IPS-18c (cell line): ENCODE measurements around the gene COPG2.
"Not testable (repeated sequence)": the region's sequence is repeated elsewhere in the genome, so short reads cannot be mapped to it uniquely, and the experiment has no call there.

ENCODE experiments used
- H3K4me3 ChIP-seq: 2 replicates; pipeline ENCODE4 v1.7.0; 2013; ENCODE audit warnings: low read depth, mild to moderate bottlenecking, low read length, moderate library complexity; ENCODE audit not compliant: insufficient read depth
- H3K9me3 ChIP-seq: one replicate; pipeline ENCODE4 v1.6.1; 2013; ENCODE audit warnings: mild to moderate bottlenecking, low read length, moderate library complexity; ENCODE audit not compliant: control insufficient read depth, insufficient read depth

The COPG2 gene, protein sequence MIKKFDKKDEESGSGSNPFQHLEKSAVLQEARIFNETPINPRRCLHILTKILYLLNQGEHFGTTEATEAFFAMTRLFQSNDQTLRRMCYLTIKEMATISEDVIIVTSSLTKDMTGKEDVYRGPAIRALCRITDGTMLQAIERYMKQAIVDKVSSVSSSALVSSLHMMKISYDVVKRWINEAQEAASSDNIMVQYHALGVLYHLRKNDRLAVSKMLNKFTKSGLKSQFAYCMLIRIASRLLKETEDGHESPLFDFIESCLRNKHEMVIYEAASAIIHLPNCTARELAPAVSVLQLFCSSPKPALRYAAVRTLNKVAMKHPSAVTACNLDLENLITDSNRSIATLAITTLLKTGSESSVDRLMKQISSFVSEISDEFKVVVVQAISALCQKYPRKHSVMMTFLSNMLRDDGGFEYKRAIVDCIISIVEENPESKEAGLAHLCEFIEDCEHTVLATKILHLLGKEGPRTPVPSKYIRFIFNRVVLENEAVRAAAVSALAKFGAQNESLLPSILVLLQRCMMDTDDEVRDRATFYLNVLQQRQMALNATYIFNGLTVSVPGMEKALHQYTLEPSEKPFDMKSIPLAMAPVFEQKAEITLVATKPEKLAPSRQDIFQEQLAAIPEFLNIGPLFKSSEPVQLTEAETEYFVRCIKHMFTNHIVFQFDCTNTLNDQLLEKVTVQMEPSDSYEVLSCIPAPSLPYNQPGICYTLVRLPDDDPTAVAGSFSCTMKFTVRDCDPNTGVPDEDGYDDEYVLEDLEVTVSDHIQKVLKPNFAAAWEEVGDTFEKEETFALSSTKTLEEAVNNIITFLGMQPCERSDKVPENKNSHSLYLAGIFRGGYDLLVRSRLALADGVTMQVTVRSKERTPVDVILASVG

DNA sequence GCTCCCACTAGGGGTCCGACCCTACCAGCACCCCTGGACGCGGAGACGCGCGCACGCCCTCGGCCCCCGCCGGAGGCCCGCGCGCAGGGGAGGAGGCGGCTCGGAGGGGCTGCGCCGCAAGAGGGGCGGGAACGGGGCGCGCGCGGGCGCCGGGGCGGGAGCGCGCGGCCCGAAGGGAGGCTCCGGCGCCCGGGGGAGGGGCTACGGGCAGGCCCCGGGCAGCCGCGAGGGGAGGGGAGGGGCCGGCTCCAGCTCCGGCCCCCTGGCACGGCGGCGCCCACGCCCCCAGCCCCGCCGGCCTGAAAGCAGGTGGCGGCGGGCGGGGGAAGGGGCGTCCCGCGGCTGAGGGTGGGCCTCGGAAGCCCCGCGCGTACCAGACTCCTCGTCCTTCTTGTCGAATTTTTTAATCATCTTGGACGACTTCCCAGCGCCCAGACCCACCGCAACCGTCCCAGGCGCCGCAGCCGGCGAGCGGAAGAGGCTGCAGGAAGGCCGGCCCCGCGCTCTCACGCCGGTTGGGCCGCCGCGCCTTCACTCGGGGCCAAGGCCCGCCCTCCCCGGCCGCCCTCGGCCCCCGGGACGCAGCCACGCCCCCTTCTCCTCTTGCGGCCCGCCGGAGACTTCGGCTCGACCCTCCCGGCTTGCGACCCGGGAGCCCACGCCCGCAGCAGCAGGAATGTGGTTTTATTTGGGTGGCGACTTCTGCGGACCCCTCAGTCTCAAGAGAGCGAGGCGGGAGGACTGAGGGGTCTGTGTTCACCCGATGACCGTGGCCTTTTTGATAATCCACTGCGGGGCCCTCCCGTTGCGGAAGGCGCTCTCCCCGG lies at the start of gene COPG2:
TSS of gene COPG2 (minus strand) at position 491 of the 827 bp plus-strand sequence. CDS start at position 411, 80 bp downstream.
- Histone ChIP-seq H3K9me3 (no peaks in the 10 kb centered on the region), H3K4me3 (peak within 1 kb of the TSS; percentile 84)

DNA sequence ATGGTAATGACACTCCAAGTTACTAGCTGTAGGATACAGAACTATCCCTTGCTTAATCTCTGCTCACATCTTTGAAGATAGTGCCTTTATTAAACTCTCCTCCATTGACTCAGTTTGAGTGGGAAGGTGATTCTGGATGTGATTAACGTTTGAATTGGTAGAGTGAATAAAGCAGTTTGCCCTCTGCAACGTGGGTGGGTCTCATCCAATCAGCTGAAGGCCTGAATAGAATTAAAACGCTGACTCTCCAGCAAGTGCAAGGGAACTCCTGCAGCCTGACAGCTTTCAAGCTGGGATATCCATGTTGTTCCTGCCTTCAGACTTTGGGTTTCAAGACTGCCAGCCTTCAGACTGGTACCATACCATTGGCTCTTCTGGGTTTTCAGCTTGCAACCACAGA lies 43.9 kb upstream of the COPG2 start:
- no peaks in the 10 kb centered on the region for H3K9me3 ChIP-seq
- H3K4me3 ChIP-seq: no peak overlapping the region

DNA sequence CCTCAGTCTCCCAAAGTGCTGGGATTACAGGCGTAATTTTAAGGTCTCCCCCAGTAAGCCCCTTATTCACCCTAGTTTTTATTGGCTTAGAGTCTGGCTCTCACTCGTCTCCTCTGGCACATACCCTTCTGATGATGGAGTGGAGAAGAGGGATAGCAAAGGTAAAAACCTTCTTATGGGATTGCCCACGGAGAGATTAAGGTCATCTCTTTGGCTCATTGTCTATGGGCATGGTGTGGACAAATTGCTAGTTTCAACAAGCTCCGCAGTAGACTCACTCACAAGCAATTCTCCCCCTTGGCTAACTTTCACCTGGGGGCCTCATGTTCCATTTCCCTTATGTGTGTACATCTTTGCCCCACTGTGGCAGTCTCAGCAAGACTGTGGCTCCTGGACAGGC lies 40.2 kb upstream of the COPG2 start:
- Histone ChIP-seq H3K4me3 (no peak overlapping the region; the same call in 1 of the 2 replicates), H3K9me3 (no peaks in the 10 kb centered on the region)

DNA sequence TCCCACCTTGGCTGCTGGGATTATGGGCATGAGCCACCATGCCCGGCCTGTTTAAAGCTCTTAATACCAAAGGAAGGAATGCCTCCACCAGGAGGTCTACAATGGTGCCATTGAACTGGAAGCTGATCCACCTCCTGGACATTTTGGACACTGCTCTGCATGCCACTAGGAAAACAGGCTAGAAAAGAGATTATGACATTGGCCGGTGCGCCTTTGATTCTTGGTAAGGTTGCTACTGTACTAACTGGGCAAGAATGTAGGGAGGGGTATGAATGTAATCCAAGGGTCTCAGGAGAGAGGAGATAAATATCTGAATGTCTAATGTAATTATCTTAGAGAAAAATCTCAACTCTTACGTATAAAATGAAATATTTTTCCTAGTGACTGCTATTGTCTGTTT lies 39.5 kb upstream of the COPG2 start:
- H3K9me3 ChIP-seq: no peaks in the 10 kb centered on the region
- no peak overlapping the region for H3K4me3 ChIP-seq

DNA sequence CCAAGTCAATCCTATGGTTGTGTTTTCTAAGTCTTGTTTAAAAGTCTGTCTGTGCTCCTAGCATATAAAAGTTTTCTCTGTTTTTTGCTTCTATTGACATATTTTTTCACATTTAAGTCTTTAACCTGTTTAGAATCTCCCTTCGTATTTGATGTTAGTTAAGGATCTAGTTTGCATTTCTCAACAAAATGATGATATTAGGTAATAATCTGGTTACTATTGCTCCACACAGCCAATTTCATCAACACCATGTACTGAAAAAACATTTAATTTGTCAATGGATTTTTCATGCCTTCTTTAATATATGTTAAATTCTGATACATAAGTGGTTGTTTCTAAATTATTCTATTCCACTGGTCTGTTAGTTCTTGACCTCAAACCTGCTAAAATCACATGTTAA lies 35.3 kb upstream of the COPG2 start:
- no peak overlapping the region for H3K4me3 ChIP-seq
- no peaks in the 10 kb centered on the region for H3K9me3 ChIP-seq

DNA sequence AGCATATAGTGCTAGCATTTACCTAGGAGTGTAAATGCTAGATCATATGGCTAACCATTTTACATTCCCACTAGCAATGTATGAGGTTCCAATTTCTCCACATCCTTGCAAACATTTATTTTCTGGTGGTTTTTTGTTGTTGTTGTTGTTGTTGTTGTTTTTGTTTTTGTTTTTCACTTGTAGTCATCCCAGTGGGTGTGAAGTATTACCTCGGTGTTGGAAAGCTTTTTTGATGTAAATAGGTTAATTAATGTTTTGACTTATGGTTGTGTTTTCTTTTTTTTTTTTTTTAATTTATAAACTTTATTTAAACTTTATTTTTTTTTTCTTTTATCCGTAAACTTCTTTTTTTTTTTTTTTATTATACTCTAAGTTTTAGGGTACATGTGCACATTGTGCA lies 33.1 kb upstream of the COPG2 start:
- Histone ChIP-seq H3K9me3 (no peaks in the 10 kb centered on the region), H3K4me3 (no peak overlapping the region)

DNA sequence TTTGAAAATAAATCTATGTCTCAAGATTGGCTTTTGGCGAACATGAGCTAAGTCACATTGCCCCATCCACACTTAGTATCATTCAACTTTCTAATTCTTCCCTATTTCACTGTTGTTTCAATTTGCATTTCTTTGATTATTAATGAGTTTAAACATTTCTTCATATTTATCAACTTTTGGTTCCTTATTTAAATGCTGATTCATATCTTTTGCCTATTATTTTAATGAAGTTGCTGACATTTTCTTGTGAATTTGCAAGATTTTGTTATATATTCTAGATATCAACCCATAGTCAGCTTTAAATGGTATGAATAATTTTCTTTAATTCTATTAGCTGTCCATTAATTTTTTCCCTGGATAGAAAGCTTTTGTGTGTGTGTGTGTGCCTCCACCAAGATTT lies 32.2 kb upstream of the COPG2 start:
- H3K4me3 ChIP-seq: no peak overlapping the region
- no peaks in the 10 kb centered on the region for H3K9me3 ChIP-seq

DNA sequence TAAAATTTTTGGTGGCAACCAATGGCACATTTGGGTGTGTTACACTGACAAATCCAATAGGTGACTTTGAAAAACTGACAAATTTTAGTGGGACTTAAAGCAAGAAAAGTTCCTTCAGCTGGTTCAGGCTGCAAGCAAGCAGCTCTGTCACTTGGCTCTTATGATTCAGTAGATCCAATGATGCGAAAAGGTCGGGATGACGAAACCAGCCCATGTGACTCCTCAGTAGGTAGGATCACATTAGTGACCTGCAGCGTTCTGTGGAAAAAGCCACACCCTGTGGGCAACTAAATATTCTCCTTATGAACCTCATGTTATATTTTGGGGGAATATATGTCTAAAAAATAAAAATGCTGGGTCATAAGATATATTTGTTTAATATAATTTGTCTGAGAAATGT lies 31.1 kb upstream of the COPG2 start:
- Histone ChIP-seq H3K4me3 (no peak overlapping the region), H3K9me3 (no peaks in the 10 kb centered on the region)

DNA sequence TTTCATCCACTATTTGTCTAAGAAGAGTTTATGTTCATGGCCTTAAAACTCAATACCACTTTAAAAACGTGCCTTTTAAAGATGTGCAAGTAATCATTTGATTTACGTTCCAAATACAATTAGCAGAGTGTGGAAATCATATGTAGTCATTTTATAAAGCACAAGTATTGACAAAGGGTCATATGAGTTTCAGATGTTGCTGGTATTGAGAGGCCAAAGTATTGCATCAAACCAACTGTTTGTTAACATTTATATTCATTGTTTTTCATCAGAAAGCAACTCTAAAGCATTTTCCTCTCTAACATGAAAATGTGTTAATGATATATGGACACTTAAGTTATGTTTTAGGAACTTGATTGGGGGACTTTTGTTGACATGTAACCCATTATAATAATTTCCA lies 29.3 kb upstream of the COPG2 start:
- Histone ChIP-seq H3K4me3 (no peak overlapping the region), H3K9me3 (no peaks in the 10 kb centered on the region)

DNA sequence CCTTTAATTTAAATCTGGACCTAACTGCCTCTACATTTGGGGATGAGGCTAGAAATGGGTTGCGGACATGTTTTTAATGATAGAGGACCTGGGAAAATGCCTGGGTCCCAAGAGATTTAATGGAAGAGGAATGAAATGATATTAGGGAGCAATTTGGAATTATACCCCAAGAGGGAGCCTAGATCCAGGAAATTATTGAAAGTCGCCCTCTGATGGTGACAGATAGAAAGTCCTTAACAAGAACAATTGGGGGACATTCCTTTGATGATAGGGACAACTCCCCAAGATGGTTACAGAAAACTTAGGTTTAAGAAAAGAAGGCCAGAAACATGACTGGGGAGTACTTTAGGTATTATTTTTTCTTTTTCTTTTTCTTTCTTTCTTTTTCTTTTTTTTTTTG lies 27.3 kb upstream of the COPG2 start:
- no peaks in the 10 kb centered on the region for H3K9me3 ChIP-seq

DNA sequence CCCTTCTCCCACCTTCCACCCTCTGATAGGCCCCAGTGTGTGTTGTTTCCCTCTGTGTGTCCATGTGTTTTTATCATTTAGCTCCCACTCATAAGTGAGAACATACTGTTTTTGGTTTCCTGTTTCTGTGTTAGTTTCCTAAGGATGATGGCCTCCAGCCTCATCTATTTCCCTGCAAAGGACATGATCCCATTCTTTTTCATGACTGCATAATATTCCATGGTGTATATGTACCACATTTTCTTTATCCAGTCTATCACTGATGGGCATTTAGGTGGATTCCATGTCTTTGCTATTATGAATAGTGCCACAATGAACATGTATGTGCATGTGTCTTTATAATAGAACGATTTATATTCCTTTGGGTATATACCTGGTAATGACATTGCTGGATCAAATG lies 23.8 kb upstream of the COPG2 start:
- not testable (repeated sequence) for H3K4me3 ChIP-seq, H3K9me3 ChIP-seq

More for the DNA sequence above, 27.3 kb upstream of the COPG2 start:
- H3K4me3 ChIP-seq: no peak overlapping the region

DNA sequence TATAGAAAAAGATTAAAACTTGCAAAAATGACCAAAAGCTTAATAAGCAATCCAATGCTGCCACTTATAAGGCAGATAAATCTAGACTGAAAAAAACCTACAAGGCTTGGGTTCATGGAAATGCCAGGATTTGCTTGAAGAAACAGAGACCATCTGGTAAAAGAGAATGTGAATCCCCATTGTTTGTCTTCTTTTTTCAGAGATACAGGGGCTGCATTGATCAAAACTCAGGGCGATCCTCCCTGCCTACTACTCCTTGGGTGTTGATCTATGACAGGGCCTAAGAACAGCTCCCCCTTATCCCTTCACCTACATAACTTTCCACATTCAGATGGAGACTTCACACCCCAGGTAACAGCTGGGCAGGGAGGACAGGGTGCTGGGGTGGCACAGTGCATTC lies 21.1 kb upstream of the COPG2 start:
- no peak overlapping the region for H3K4me3 ChIP-seq
- no peaks in the 10 kb centered on the region for H3K9me3 ChIP-seq

DNA sequence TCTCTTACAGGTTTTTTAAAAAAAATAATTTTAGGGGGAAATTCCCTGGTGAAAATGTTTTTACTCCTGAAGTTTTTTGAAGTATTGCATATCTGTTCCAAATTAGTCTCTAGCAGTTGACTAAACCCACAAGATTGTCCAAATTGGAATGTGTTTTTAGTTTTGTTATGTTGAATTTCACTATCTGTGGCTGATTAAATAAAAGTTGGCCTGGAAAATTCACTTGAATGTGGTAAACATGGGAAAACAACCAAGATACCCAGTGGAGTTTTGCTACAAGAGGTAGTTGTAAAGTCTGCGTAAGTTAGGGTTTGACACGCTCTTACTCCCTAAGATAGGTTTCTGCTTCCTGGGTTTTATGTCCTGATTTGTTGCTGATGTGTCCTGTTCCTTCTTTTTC lies 14.5 kb upstream of the COPG2 start:
- Histone ChIP-seq H3K4me3 (no peak overlapping the region), H3K9me3 (no peaks in the 10 kb centered on the region)

DNA sequence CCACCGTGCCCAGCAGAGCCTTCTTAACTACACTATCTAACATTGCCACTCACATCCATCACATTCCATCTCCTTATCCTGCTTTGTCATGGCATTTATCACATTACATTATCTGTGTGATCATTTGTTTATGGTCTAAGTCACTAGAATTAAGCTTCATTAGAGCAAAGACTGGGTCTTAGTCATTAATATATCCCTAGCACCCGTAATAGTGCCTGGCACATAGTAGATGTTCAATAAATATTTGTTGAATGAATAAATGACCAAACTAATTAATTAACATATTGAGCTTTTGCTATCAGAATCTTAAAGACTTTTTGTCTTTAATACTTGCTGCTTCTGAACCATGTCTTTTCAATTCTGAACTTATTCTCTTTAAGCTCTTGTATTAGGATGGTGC lies 5.9 kb upstream of the COPG2 start:
- Histone ChIP-seq H3K4me3 (no peak overlapping the region), H3K9me3 (no peaks in the 10 kb centered on the region)

DNA sequence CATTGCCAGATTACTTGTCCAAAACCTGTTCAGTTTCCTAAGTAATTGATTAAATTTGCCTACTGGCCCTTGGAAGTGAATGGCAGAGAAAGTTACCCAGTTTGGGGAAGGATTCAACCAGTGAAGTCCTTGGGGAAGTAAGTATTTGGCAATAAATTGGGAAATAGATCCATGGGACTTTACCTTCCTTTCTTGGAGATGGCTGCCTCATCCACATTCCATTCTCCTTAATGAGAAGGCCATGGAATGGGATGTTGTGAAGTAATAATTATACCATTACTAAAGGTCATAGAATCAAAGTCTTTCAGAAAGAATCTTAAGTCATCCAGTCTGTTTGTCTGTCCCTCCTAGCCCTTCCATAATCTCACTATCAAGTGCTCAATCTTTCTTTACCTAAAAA lies 4.5 kb upstream of the COPG2 start:
- Histone ChIP-seq H3K9me3 (no peaks in the 10 kb centered on the region), H3K4me3 (no peak overlapping the region)

DNA sequence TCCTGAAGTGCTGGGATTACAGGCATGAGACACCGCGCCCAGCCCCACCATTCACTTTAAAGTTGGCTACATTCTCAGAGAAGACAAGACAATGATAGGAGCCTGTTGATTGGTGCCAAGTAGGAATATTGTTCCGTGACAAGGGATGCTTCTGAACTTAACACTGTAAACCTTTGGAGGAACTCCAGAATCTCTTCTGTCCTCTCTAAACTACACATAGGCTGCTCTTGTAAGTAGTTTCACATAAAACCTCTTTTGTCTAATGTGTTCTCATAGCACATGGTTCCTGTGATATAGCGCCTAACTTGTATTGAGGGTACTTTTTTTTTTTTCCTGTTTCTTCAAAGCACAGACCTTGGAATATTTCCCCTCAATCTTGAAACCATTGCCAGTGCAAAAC lies 3.6 kb upstream of the COPG2 start:
- Histone ChIP-seq H3K4me3 (no peak overlapping the region), H3K9me3 (no peaks in the 10 kb centered on the region)

DNA sequence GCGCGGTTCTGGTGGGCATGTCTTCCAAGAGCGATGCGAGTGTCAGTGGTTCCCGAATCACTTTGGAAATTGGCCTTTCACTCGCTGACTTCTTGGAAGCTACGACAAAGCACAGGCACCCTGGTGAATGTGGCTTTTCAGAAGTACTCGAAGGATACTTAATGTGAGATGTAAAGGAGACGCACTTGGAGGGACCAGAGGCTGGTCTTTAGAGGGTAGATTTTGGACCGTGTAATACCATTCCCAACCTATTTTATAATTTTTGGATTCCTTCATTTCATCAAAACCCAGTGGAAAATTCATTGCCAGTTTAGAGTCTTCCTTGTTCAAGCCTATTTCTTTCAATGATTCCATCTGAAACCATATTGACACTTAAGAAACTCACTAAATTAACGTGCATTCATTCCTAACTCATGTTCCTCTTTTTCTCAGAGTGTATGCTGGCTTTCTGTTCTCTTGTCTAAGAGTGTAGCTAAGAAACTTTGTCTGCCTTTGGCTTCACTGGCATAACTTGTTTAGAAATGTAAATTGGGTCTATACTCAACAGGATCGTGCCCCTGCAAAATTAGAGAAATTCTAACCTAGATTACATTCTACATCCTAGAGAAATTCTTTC lies 645 bp upstream of the COPG2 start:
- Histone ChIP-seq H3K9me3 (no peaks in the 10 kb centered on the region), H3K4me3 (peak overlapping the region; percentile 84)
